ENCODE data around the gene ST14. TPM values are rescaled to one million over a fixed set of nuclear protein-coding genes. Genes with fewer than 3 reads are reported as not detected.

ST14 gene
- total and polyA plus RNA-seq, 10 of the 15 experiments (the other 5 are each of a cell fraction or from before 2014, with no cell fraction given), result 0.02 to 3.9 (median 0.73) TPM; not detected in 2

GRCh38 chr11:130174642-130175041 is 15.1 kb downstream of the ST14 start:
- Histone ChIP-seq H3K36me3 (ENCODE audit: control insufficient read depth in 2 of 2, insufficient read depth in 2 of 2, low read length in 1 of 2) (no peaks in the 10 kb centered on the region), H3K79me2 (ENCODE audit: control insufficient read depth, insufficient read depth, low read length) (no peaks in the 10 kb centered on the region), H3K9me3 (replicated peaks; ENCODE audit: control insufficient read depth, insufficient read depth, low read length) (no peaks in the 10 kb centered on the region; the same call in 2 of the 3 replicates), H3K4me2 (ENCODE audit: control insufficient read depth, insufficient read depth) (no peak overlapping the region), H3K9ac (ENCODE audit: control insufficient read depth, insufficient read depth, low read length) (no peak overlapping the region), H2AFZ (ENCODE audit: control insufficient read depth, low read depth, low read length) (no peak overlapping the region), H3K4me3 (no peak overlapping the region), H3K27me3 (replicated peaks in 1 of 2; ENCODE audit: control insufficient read depth in 2 of 2, insufficient read depth in 2 of 2, low read length in 1 of 2) (0 out of 4 replicates have a peak, but pooled peaks cover 0 to 2% of the 10 kb centered on the region in 2 experiments), H3K4me1 (ENCODE audit: control insufficient read depth, insufficient read depth, low read length) (peaks cover 13% of the 10 kb centered on the region), H3K27ac (ENCODE audit: control insufficient read depth, insufficient read depth) (no peak overlapping the region), H4K20me1 (ENCODE audit: control insufficient read depth, insufficient read depth) (no peaks in the 10 kb centered on the region)
- in situ Hi-C loops (cut with MboI) (no loop called here), intact Hi-C loops (cut with micrococcal nuclease; ENCODE audit: unreplicated experiment) (no loop called here)
- ChIA-PET RAD21 (ENCODE audit: unreplicated experiment) (no interaction called here), POLR2A (no interaction called here), SMC1A (ENCODE audit: uncharacterized antibody, unreplicated experiment) (interaction anchor here (1.5 kb wide), 1 partner anchor 9 kb away, joined by 3 read pairs; no protein-coding TSS in a partner anchor), CTCF (no interaction called here)
- TF ChIP-seq RUNX3 (IDR thresholded peaks at IDR 0.05; ENCODE audit: low read length) (no peak), ELK1 (IDR thresholded peaks at IDR 0.05; ENCODE audit: low read depth, low read length) (no peak), TAF1 (IDR thresholded peaks at IDR 0.05; ENCODE audit: borderline replicate concordance, low read depth, low read length) (no peak), TCF12 (IDR thresholded peaks at IDR 0.05; ENCODE audit: low read depth, low read length) (no peak), SUPT20H (IDR thresholded peaks at IDR 0.05; ENCODE audit: borderline replicate concordance, control insufficient read depth, low read depth, low read length) (no peak), MXI1 (IDR thresholded peaks at IDR 0.05; ENCODE audit: low read depth, low read length) (no peak), PAX8 (IDR thresholded peaks at IDR 0.05) (no peak), EZH2 (IDR thresholded peaks at IDR 0.05; ENCODE audit: borderline replicate concordance, control insufficient read depth, low read depth, low read length) (no peak), RFX5 (IDR thresholded peaks at IDR 0.05; ENCODE audit: low read depth, low read length) (no peak), NBN (IDR thresholded peaks at IDR 0.05) (no peak), NFYA (IDR thresholded peaks at IDR 0.05; ENCODE audit: borderline replicate concordance, low read depth, low read length) (no peak), SMAD1 (IDR thresholded peaks at IDR 0.05; ENCODE audit: low read depth, partially characterized antibody) (no peak), SP1 (IDR thresholded peaks at IDR 0.05; ENCODE audit: low read depth, low read length) (no peak), CHD1 (IDR thresholded peaks at IDR 0.05; ENCODE audit: low read depth, low read length) (no peak), RCOR1 (conservative IDR thresholded peaks at IDR 0.05; ENCODE audit: low read depth, low read length) (no peak), DPF2 (IDR thresholded peaks at IDR 0.05) (no peak)
- FAIRE-seq (no peak), ATAC-seq (no peak), DNase-seq (ENCODE audit: low read depth, low spot score) (no peak)
- no TSS peak for BruUV-seq (replicated peaks)
- 75% methylated on average over 4 of the region's 4 CpGs for WGBS (ENCODE audit: insufficient coverage, insufficient replicate concordance, low lambda C conversion rate, missing lambda C conversion rate)

Measured in GM12878 (cell line).